Skeletal muscle cell (primary cell): ENCODE data around the gene SPRED1.

Experiments
- DNase-seq: peaks from one replicate; pipeline ENCODE4 v3.0.0-alpha.2; 2010; ENCODE audit warnings: low read depth
- H3K4me3 ChIP-seq: 2 replicates; pipeline ENCODE4 v1.5.1; 2011; ENCODE audit warnings: low read depth, mild to moderate bottlenecking, control low read depth, low read length, moderate library complexity

Gene SPRED1

DNA sequence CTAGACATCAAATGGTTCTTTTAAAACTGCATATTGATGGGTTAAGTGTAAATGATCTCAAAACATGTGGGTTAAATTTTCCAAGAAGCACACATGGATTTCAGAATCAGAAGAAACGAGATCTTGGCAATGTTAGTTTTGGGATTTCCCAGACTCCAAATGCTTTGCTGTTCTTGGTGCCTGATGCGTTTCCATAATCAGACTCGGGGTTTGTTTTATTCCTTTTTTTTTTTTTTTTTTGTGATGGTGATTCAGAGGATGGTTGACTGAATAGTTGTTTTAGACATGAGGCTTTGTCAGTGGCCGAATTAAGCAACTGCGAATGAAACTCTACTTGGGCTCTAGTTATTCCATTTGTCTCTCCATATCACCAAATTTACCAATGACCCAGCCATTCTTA lies 149.1 kb downstream of the SPRED1 start:
- no peak overlapping the region for H3K4me3 ChIP-seq
- no peak for DNase-seq

DNA sequence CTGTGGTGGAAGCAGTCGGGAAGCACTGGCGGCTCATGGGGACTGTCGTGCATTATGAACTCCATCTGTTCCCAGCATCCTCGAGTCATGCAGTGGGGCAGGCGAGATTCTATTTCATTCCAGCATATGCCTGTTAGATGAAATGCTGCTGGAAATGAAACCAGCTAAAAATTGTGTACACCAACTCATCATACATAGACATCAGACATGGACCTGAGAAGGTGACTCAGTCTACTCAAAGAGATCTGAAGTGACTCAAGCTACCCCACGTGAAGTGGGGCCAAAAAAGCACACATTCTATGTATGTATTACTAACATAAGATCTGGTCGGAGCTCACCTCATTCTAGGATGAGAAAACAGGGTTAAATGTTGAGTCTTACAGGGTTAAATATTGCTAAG lies 153.8 kb downstream of the SPRED1 start:
- no peak overlapping the region for H3K4me3 ChIP-seq
- DNase-seq, result no peak
